ENCODE measurements around the gene SLC5A10.

Gene SLC5A10

GRCh38 chr17:18965530-18966236, 13.7 kb downstream of the SLC5A10 start:
- Mint-ChIP-seq H3K27me3 (ENCODE audit: low read depth) (peaks cover 4% of the 10 kb centered on the region), H3K4me3 (no peak overlapping the region), H3K4me1 (peaks cover 9% of the 10 kb centered on the region), H3K27ac (peak overlapping the region in 1 of 3 experiments; percentile 51), H3K36me3 (ENCODE audit: low read depth) (no peaks in the 10 kb centered on the region), H3K9me3 (no peaks in the 10 kb centered on the region)
- no peak for TF ChIP-seq CTCF (IDR thresholded peaks at IDR 0.05; ENCODE audit: unreplicated experiment in 3 of 3)

GRCh38 chr17:18966831-18967624, 15.1 kb downstream of the SLC5A10 start:
- Mint-ChIP-seq H3K36me3 (ENCODE audit: low read depth) (no peaks in the 10 kb centered on the region), H3K9me3 (no peaks in the 10 kb centered on the region), H3K4me1 (peaks cover 9% of the 10 kb centered on the region), H3K27me3 (ENCODE audit: low read depth) (peaks cover 4% of the 10 kb centered on the region), H3K27ac (peak overlapping the region; percentile 55 to 86 (median 73)), H3K4me3 (no peak overlapping the region)
- TF ChIP-seq CTCF (IDR thresholded peaks at IDR 0.05; ENCODE audit: unreplicated experiment in 3 of 3) = no peak

- Mint-ChIP-seq H3K27me3 (ENCODE audit: low read depth) (peaks cover 4% of the 10 kb centered on the region), H3K27ac (peak overlapping the region in 2 of 3 experiments; percentile 55 to 86), H3K9me3 (no peaks in the 10 kb centered on the region), H3K4me3 (no peak overlapping the region), H3K36me3 (ENCODE audit: low read depth) (no peaks in the 10 kb centered on the region), H3K4me1 (peaks cover 9% of the 10 kb centered on the region)
- TF ChIP-seq CTCF (IDR thresholded peaks at IDR 0.05; ENCODE audit: unreplicated experiment in 3 of 3) = no peak
Observed at GRCh38 chr17:18967916-18968315, 16.0 kb downstream of the SLC5A10 start.

GRCh38 chr17:18968345-18968744, 16.4 kb downstream of the SLC5A10 start:
- Mint-ChIP-seq H3K4me3 (no peak overlapping the region), H3K27me3 (ENCODE audit: low read depth) (peaks cover 4% of the 10 kb centered on the region), H3K27ac (peak overlapping the region in 2 of 3 experiments; percentile 35), H3K4me1 (peaks cover 9% of the 10 kb centered on the region), H3K36me3 (ENCODE audit: low read depth) (no peaks in the 10 kb centered on the region), H3K9me3 (no peaks in the 10 kb centered on the region)
- no peak for TF ChIP-seq CTCF (IDR thresholded peaks at IDR 0.05; ENCODE audit: unreplicated experiment in 3 of 3)

- H3K27me3 Mint-ChIP-seq (ENCODE audit: low read depth) = peaks cover 4% of the 10 kb centered on the region
- no peak overlapping the region for H3K4me3 Mint-ChIP-seq
- H3K27ac Mint-ChIP-seq = peak overlapping the region in 1 of 3 experiments; percentile 49
- H3K36me3 Mint-ChIP-seq (ENCODE audit: low read depth) = no peaks in the 10 kb centered on the region
- TF ChIP-seq CTCF (IDR thresholded peaks at IDR 0.05; ENCODE audit: unreplicated experiment in 3 of 3) = no peak
- H3K4me1 Mint-ChIP-seq = peaks cover 9% of the 10 kb centered on the region
- no peaks in the 10 kb centered on the region for H3K9me3 Mint-ChIP-seq
Observed at GRCh38 chr17:18968945-18969887, 17.3 kb downstream of the SLC5A10 start.

Data from nephron (organoid).